GM12878 (cell line): ENCODE data around the gene CFAP92. TPM values are rescaled to one million over a fixed set of nuclear protein-coding genes. Genes with fewer than 3 reads are reported as not detected.

Experiments
- ATAC-seq: fragments of 200-7000 bp; cut with Tn5 transposase; 3 replicates; pipeline ENCODE4 v1.9.1; 2020; ENCODE audit warnings: mild to moderate bottlenecking, moderate library complexity
- BruUV-seq: library from RNA; stranded (reverse); fragments of 400-500 nt; replicated peaks from 2 replicates; lab custom pipeline; 2021; lab: Mats Ljungman, UMichigan
- CTCF ChIA-PET: fragments of 300-600 bp; sonication (Branson Sonifier 250); formaldehyde crosslinking; extraction: SDS; loops from one replicate; lab custom pipeline; 2021; ENCODE audit warnings: inconsistent platforms; lab: Yijun Ruan, JAX
- POLR2A ChIA-PET: fragments of 350-600 bp; formaldehyde crosslinking; extraction: SDS; loops from one replicate; lab custom pipeline; 2021; ENCODE audit warnings: inconsistent platforms; lab: Charles Lee
- RAD21 ChIA-PET: fragments of 300-600 bp; sonication (Branson Sonifier 250); formaldehyde crosslinking; loops from one replicate; lab custom pipeline; 2023; ENCODE audit warnings: antibody characterized with exemption; ENCODE audit not compliant: unreplicated experiment; lab: Charles Lee
- SMC1A ChIA-PET: fragments of 300-600 bp; sonication (Branson Sonifier 250); formaldehyde crosslinking; loops from one replicate; lab custom pipeline; 2023; ENCODE audit not compliant: unreplicated experiment, uncharacterized antibody; lab: Charles Lee
- DNase-seq: peaks from one replicate; pipeline ENCODE4 v3.0.0-alpha.2; 2011; ENCODE audit warnings: low read depth, low spot score
- FAIRE-seq: peaks from 3 replicates; lab custom pipeline; 2011; peaks lifted over from hg19 to GRCh38; lab: Jason Lieb, UNC
- H2AFZ ChIP-seq: 2 replicates; pipeline ENCODE4 v1.6.0; 2011; ENCODE audit warnings: low read depth, low read length, control low read depth; ENCODE audit not compliant: control insufficient read depth
- H3K27ac ChIP-seq: 2 replicates; pipeline ENCODE4 v1.5.1; 2011; ENCODE audit warnings: control low read depth; ENCODE audit not compliant: control insufficient read depth, insufficient read depth
- H3K27me3 ChIP-seq, 2 experiments: replicated peaks in 1 of 2; 2 replicates each; pipeline versions ENCODE4 v1.6.0 to v1.6.1; 2011; ENCODE audit warnings: low read length in 1 of 2; ENCODE audit not compliant: control insufficient read depth in 2 of 2, insufficient read depth in 2 of 2
- H3K36me3 ChIP-seq, 2 experiments: 2 replicates each; pipeline ENCODE4 v1.5.1; 2011; ENCODE audit warnings: low read length in 1 of 2; ENCODE audit not compliant: control insufficient read depth in 2 of 2, insufficient read depth in 2 of 2
- H3K4me1 ChIP-seq: 2 replicates; pipeline ENCODE4 v1.6.1; 2011; ENCODE audit warnings: mild to moderate bottlenecking, low read length, moderate library complexity, mixed read lengths; ENCODE audit not compliant: control insufficient read depth, insufficient read depth
- H3K4me2 ChIP-seq: 2 replicates; pipeline ENCODE4 v1.6.0; 2011; ENCODE audit warnings: control low read depth; ENCODE audit not compliant: control insufficient read depth, insufficient read depth
- H3K4me3 ChIP-seq: fragments of 200-600 bp; sonication (generic); 2 replicates; pipeline ENCODE4 v1.5.1; 2016
- H3K79me2 ChIP-seq: 2 replicates; pipeline ENCODE4 v1.6.0; 2011; ENCODE audit warnings: low read length; ENCODE audit not compliant: control insufficient read depth, insufficient read depth
- H3K9ac ChIP-seq: 2 replicates; pipeline ENCODE4 v1.8.0; 2011; ENCODE audit warnings: low read length, control low read depth, mixed read lengths; ENCODE audit not compliant: control insufficient read depth, insufficient read depth
- H3K9me3 ChIP-seq: replicated peaks from 3 replicates; pipeline ENCODE4 v1.5.1; 2011; ENCODE audit warnings: mild to moderate bottlenecking, low read length; ENCODE audit not compliant: control insufficient read depth, insufficient read depth
- H4K20me1 ChIP-seq: 2 replicates; pipeline ENCODE4 v1.6.0; 2011; ENCODE audit not compliant: control insufficient read depth, insufficient read depth
- CHD1 ChIP-seq: IDR thresholded peaks from 2 replicates; pipeline ENCODE4 v1.6.1; 2012; ENCODE audit warnings: low read depth, low read length, improper control_type of control experiment
- E2F4 ChIP-seq: IDR thresholded peaks from 2 replicates; pipeline ENCODE4 v1.6.1; 2012; ENCODE audit warnings: low read depth, low read length, improper control_type of control experiment
- GATAD2B ChIP-seq: fragments of 450-650 bp; conservative IDR thresholded peaks from 2 replicates; pipeline ENCODE4 v1.6.1; 2017; ENCODE audit warnings: low read depth, mild to moderate bottlenecking, moderate library complexity
- HCFC1 ChIP-seq: fragments of 150-350 bp; IDR thresholded peaks from 2 replicates; pipeline ENCODE4 v1.6.1; 2014; ENCODE audit warnings: low read length
- HDAC6 ChIP-seq: fragments of 200-600 bp; sonication (generic); IDR thresholded peaks from one replicate; pipeline ENCODE4 v1.8.0; 2017; ENCODE audit warnings: antibody characterized with exemption; ENCODE audit not compliant: unreplicated experiment
- IKZF2 ChIP-seq, 2 experiments: fragments of 450-650 bp; IDR thresholded peaks; 2 replicates each; pipeline ENCODE4 v1.6.1; 2017; ENCODE audit warnings: mild to moderate bottlenecking in 2 of 2, moderate library complexity in 2 of 2
- JUND ChIP-seq: IDR thresholded peaks from 2 replicates; pipeline ENCODE4 v1.6.1; 2012; ENCODE audit warnings: low read depth, mild to moderate bottlenecking, low read length, improper control_type of control experiment, moderate library complexity
- MEF2A ChIP-seq: IDR thresholded peaks from 2 replicates; pipeline ENCODE4 v1.6.1; 2011; ENCODE audit warnings: low read depth, mild to moderate bottlenecking, low read length, moderate library complexity; ENCODE audit not compliant: insufficient read depth
- PAX5 ChIP-seq: IDR thresholded peaks from 2 replicates; pipeline ENCODE4 v1.6.1; 2011; ENCODE audit warnings: low read depth, low read length, borderline replicate concordance
- PML ChIP-seq: IDR thresholded peaks from 2 replicates; pipeline ENCODE4 v1.6.1; 2012; ENCODE audit warnings: low read length, inconsistent platforms
- SMAD1 ChIP-seq: fragments of 450-650 bp; IDR thresholded peaks from 2 replicates; pipeline ENCODE4 v1.6.1; 2018; ENCODE audit warnings: mild to moderate bottlenecking, low read depth; ENCODE audit not compliant: partially characterized antibody
- STAT3 ChIP-seq: IDR thresholded peaks from 2 replicates; pipeline ENCODE4 v1.6.1; 2011; ENCODE audit warnings: low read depth, low read length, improper control_type of control experiment
- SUZ12 ChIP-seq: fragments of 200-600 bp; sonication (generic); IDR thresholded peaks from one replicate; pipeline ENCODE4 v1.6.1; 2018; ENCODE audit warnings: antibody characterized with exemption, mild to moderate bottlenecking; ENCODE audit not compliant: unreplicated experiment
- TAF1 ChIP-seq: IDR thresholded peaks from 2 replicates; pipeline ENCODE4 v1.6.1; 2011; ENCODE audit warnings: mild to moderate bottlenecking, low read depth, low read length, borderline replicate concordance
- TCF7 ChIP-seq: IDR thresholded peaks from 2 replicates; pipeline ENCODE4 v1.6.1; 2014; ENCODE audit warnings: antibody characterized with exemption, borderline replicate concordance
- ZNF384 ChIP-seq: IDR thresholded peaks from 2 replicates; pipeline ENCODE4 v1.6.1; 2012; ENCODE audit warnings: low read depth, mild to moderate bottlenecking, low read length, improper control_type of control experiment, borderline replicate concordance
- ZSCAN29 ChIP-seq: fragments of 450-650 bp; IDR thresholded peaks from 2 replicates; pipeline ENCODE4 v1.6.1; 2017; ENCODE audit warnings: mild to moderate bottlenecking, moderate library complexity
- WGBS: methylation state at CpG from one replicate; pipeline ENCODE4 v1.1.6; 2016; ENCODE audit warnings: low lambda C conversion rate; ENCODE audit not compliant: insufficient replicate concordance, insufficient coverage; ENCODE audit errors: missing lambda C conversion rate; 5-methylcytosine and 5-hydroxymethylcytosine counted together
- in situ Hi-C: fragments of 300-500 bp; cut with MboI; formaldehyde crosslinking; loops from 9 replicates; pipeline ENCODE4 v1.14.3; 2018; ENCODE audit warnings: mixed read lengths
- intact Hi-C: fragments of 100-400 bp; cut with micrococcal nuclease; formaldehyde crosslinking; loops from one replicate; pipeline ENCODE4 v1.14.2; 2022; ENCODE audit not compliant: unreplicated experiment
- polyA plus RNA-seq, 11 experiments: library from polyadenylated mRNA; depleted of rRNA in 4 of 11; unstranded in 6 of 11; stranded (reverse) in 5 of 11; fragments of >200 nt; fragmentation: Nextera tagmentation in 4 of 11; fragmentation: Illumina TruSeq in 1 of 11; extraction: Ambion mirVana in 4 of 11; extraction: Trizol in 1 of 11; gene quantifications; 1 replicate in 1 of 11; 2 replicates in 10 of 11; pipeline versions ENCODE4 v1.2.1 to v1.2.3, GENCODE V29; 2011 to 2016; ENCODE audit warnings: inconsistent platforms in 2 of 11, missing spikeins in 2 of 11, low read depth in 1 of 11
- total RNA-seq, 4 experiments: library from RNA; depleted of rRNA in 3 of 4; stranded (reverse); fragments of >200 nt in 3 of 4; fragmentation: Illumina TruSeq in 1 of 4; extraction: Trizol in 1 of 4; gene quantifications; 2 replicates each; pipeline versions ENCODE4 v1.2.1 to v1.2.3, GENCODE V29; 2013 to 2021

Gene CFAP92
- total and polyA plus RNA-seq, 10 of the 15 experiments (the other 5 are each of a cell fraction or from before 2014, with no cell fraction given): 0.05 to 0.52 (median 0.14) TPM; not detected in 7

GRCh38 chr3:129001806-129002572, 8.1 kb upstream of the CFAP92 start:
- ATAC-seq: peak; percentile 28; the same call in 2 of the 3 replicates
- Histone ChIP-seq H3K9me3 (no peaks in the 10 kb centered on the region; the same call in 2 of the 3 replicates), H2AFZ (no peak overlapping the region), H3K27ac (no peak overlapping the region), H3K36me3 (no peaks in the 10 kb centered on the region), H3K4me3 (no peak overlapping the region), H3K4me2 (no peak overlapping the region), H3K4me1 (no peaks in the 10 kb centered on the region), H3K79me2 (no peaks in the 10 kb centered on the region), H3K27me3 (peaks cover 7 to 16% of the 10 kb centered on the region in 2 experiments), H4K20me1 (no peaks in the 10 kb centered on the region), H3K9ac (no peak overlapping the region)
- no peak for FAIRE-seq
- intact Hi-C loops: no loop called here
- ChIA-PET SMC1A (no interaction called here), CTCF (no interaction called here), RAD21 (no interaction called here), POLR2A (no interaction called here)
- WGBS: 6% methylated on average over 77 of the region's 81 CpGs
- no peak for DNase-seq
- BruUV-seq: no TSS peak
- in situ Hi-C loops: no loop called here
- TF ChIP-seq HDAC6: peak; percentile 92
- TF ChIP-seq SUZ12: peak; percentile 77
- no peak for TF ChIP-seq TAF1

GRCh38 chr3:129001101-129001805, 7.4 kb upstream of the CFAP92 start, which contains the start of gene EFCC1:
EFCC1 (plus strand) TSS chr3:129001304; CDS start chr3:129001629, 325 bp downstream.
- no peaks in the 10 kb centered on the region for H3K36me3 ChIP-seq
- WGBS: 6% methylated on average over 63 of the region's 74 CpGs
- POLR2A ChIA-PET: no interaction called here
- no peak within 1 kb of the TSS for H2AFZ ChIP-seq
- no peak for DNase-seq
- SMC1A ChIA-PET: no interaction called here
- no peaks in the 10 kb centered on the region; the same call in 2 of the 3 replicates for H3K9me3 ChIP-seq
- no TSS peak for BruUV-seq
- no peak for ATAC-seq
- RAD21 ChIA-PET: no interaction called here
- CTCF ChIA-PET: interaction anchor here (1.7 kb wide), 1 partner anchor 31 kb away, joined by 4 read pairs; no protein-coding TSS in a partner anchor
- no peak within 1 kb of the TSS for H3K9ac ChIP-seq
- in situ Hi-C loops (no loop called here), intact Hi-C loops (no loop called here)
- H3K4me1 ChIP-seq: no peaks in the 10 kb centered on the region
- H3K4me3 ChIP-seq: no peak within 1 kb of the TSS
- H4K20me1 ChIP-seq: no peaks in the 10 kb centered on the region
- no peak within 1 kb of the TSS for H3K27ac ChIP-seq
- H3K27me3 ChIP-seq: peaks cover 9 to 18% of the 10 kb centered on the region in 2 experiments
- no peak for FAIRE-seq
- no peaks in the 10 kb centered on the region for H3K79me2 ChIP-seq
- no peak within 1 kb of the TSS for H3K4me2 ChIP-seq
- TF ChIP-seq ZNF384: no peak
- TF ChIP-seq CHD1: no peak
- TF ChIP-seq GATAD2B: no peak
- no peak for TF ChIP-seq STAT3
- TF ChIP-seq TCF7: no peak
- no peak for TF ChIP-seq E2F4
- no peak for TF ChIP-seq SMAD1
- TF ChIP-seq JUND: no peak
- TF ChIP-seq PML: no peak
- no peak for TF ChIP-seq MEF2A
- no peak for TF ChIP-seq IKZF2 (IDR thresholded peaks at IDR 0.05)
- no peak for TF ChIP-seq HCFC1
- TF ChIP-seq ZSCAN29: no peak
- no peak for TF ChIP-seq PAX5
